H1 (cell line): ENCODE results near the gene SMIM44. TPM values are rescaled to one million over a fixed set of nuclear protein-coding genes. Genes with fewer than 3 reads are reported as not detected.

Experiments used
- CTCF ChIA-PET: fragments of 300-600 bp; sonication (Branson Sonifier 250); formaldehyde crosslinking; loops from one replicate; lab custom pipeline; 2021; ENCODE audit not compliant: partially characterized antibody; lab: Charles Lee
- POLR2A ChIA-PET: fragments of 300-600 bp; sonication (Branson Sonifier 250); formaldehyde crosslinking; loops from one replicate; lab custom pipeline; 2021; ENCODE audit warnings: inconsistent platforms; ENCODE audit not compliant: partially characterized antibody; lab: Charles Lee
- DNase-seq, 2 experiments: peaks; one replicate each; pipeline versions ENCODE4 v3.0.0 to v3.0.0-alpha.2; 2010 to 2022; ENCODE audit warnings: low spot score in 2 of 2, low read depth in 1 of 2, mixed read lengths in 1 of 2
- FAIRE-seq: peaks from 2 replicates; lab custom pipeline; 2011; peaks lifted over from hg19 to GRCh38; lab: Jason Lieb, UNC
- H2AFZ ChIP-seq: 2 replicates; pipeline ENCODE4 v1.8.1; 2012; ENCODE audit warnings: low read length, inconsistent platforms
- H2AK5ac ChIP-seq: 2 replicates; pipeline ENCODE4 v1.6.1; 2013; ENCODE audit warnings: low read depth, low read length
- H2BK120ac ChIP-seq: replicated peaks from 2 replicates; pipeline ENCODE3; 2013; ENCODE audit warnings: low read depth, low read length, inconsistent platforms
- H2BK12ac ChIP-seq: 2 replicates; pipeline ENCODE4 v1.6.1; 2013; ENCODE audit warnings: low read depth, low read length
- H2BK15ac ChIP-seq: 2 replicates; pipeline ENCODE4 v1.6.1; 2013; ENCODE audit warnings: low read length
- H2BK20ac ChIP-seq: 2 replicates; pipeline ENCODE4 v1.6.1; 2013; ENCODE audit warnings: low read length
- H2BK5ac ChIP-seq: 2 replicates; pipeline ENCODE4 v1.6.1; 2013; ENCODE audit warnings: low read depth, low read length
- H3K14ac ChIP-seq: 2 replicates; pipeline ENCODE4 v1.6.1; 2013; ENCODE audit warnings: inconsistent platforms; ENCODE audit not compliant: insufficient read length
- H3K18ac ChIP-seq: 2 replicates; pipeline ENCODE4 v1.6.1; 2013; ENCODE audit warnings: low read length; ENCODE audit errors: extremely low read depth
- H3K23ac ChIP-seq: 2 replicates; pipeline ENCODE4 v1.6.1; 2013; ENCODE audit warnings: inconsistent platforms; ENCODE audit not compliant: insufficient read length
- H3K23me2 ChIP-seq: 2 replicates; pipeline ENCODE4 v1.6.1; 2013; ENCODE audit warnings: low read depth, low read length
- H3K27ac ChIP-seq: 2 replicates; pipeline ENCODE4 v1.6.1; 2011; ENCODE audit warnings: low read depth, low read length, inconsistent platforms
- H3K27me3 ChIP-seq, 4 experiments: replicated peaks in 1 of 4; 1 replicate in 1 of 4; 2 replicates in 3 of 4; pipeline versions ENCODE4 v1.6.1 to v1.8.1; 2011 to 2013; ENCODE audit warnings: low read length in 3 of 4, mild to moderate bottlenecking in 3 of 4, inconsistent platforms in 2 of 4, mixed read lengths in 2 of 4, moderate library complexity in 1 of 4; ENCODE audit not compliant: control insufficient read depth in 3 of 4, insufficient read depth in 3 of 4; ENCODE audit errors: extremely low read depth in 1 of 4
- H3K36me3 ChIP-seq, 4 experiments: 2 replicates each; pipeline versions ENCODE4 v1.6.1 to v1.8.1; 2011 to 2013; ENCODE audit warnings: mild to moderate bottlenecking in 4 of 4, low read length in 3 of 4, moderate library complexity in 2 of 4, control low read depth in 1 of 4, inconsistent platforms in 1 of 4; ENCODE audit not compliant: insufficient read depth in 4 of 4, control insufficient read depth in 2 of 4
- H3K4ac ChIP-seq: replicated peaks from 2 replicates; pipeline ENCODE3; 2013; ENCODE audit warnings: low read length, low read depth, mixed read lengths, inconsistent platforms; ENCODE audit not compliant: insufficient read length
- H3K4me1 ChIP-seq, 4 experiments: replicated peaks in 1 of 4; 1 replicate in 1 of 4; 2 replicates in 3 of 4; pipeline versions ENCODE4 v1.6.1 to v1.8.1; 2011 to 2013; ENCODE audit warnings: low read length in 3 of 4, inconsistent platforms in 2 of 4, mixed read lengths in 1 of 4; ENCODE audit not compliant: insufficient read depth in 4 of 4, control insufficient read depth in 3 of 4
- H3K4me2 ChIP-seq, 2 experiments: 2 replicates each; pipeline versions ENCODE4 v1.6.1 to v1.8.1; 2011 to 2013; ENCODE audit warnings: low read depth in 2 of 2, low read length in 2 of 2, control low read depth in 1 of 2, inconsistent platforms in 1 of 2, mild to moderate bottlenecking in 1 of 2; ENCODE audit not compliant: insufficient read depth in 1 of 2
- H3K4me3 ChIP-seq, 4 experiments: fragments of 200-600, 300-600 bp in 1 of 4; sonication (generic), shearing (Covaris generic), sonication (Bioruptor Twin) in 1 of 4; 2 replicates each; pipeline versions ENCODE4 v1.5.1 to v1.8.1; 2011 to 2016; ENCODE audit warnings: low read length in 4 of 4, low read depth in 3 of 4, control low read depth in 2 of 4, inconsistent platforms in 2 of 4, mild to moderate bottlenecking in 2 of 4, mixed read lengths in 1 of 4, moderate library complexity in 1 of 4; ENCODE audit not compliant: insufficient read depth in 2 of 4; ENCODE audit errors: extremely low read depth in 1 of 4
- H3K56ac ChIP-seq: replicated peaks from 2 replicates; pipeline ENCODE3; 2013; ENCODE audit warnings: low read depth, mild to moderate bottlenecking, mixed read lengths, low read length, inconsistent platforms; ENCODE audit not compliant: insufficient read length
- H3K79me1 ChIP-seq: 2 replicates; pipeline ENCODE4 v1.6.1; 2013; ENCODE audit warnings: low read depth, low read length, control low read depth
- H3K79me2 ChIP-seq, 2 experiments: 2 replicates each; pipeline versions ENCODE4 v1.6.1 to v1.8.1; 2012 to 2013; ENCODE audit warnings: low read length in 2 of 2, mild to moderate bottlenecking in 2 of 2, inconsistent platforms in 1 of 2; ENCODE audit not compliant: insufficient read depth in 2 of 2, control insufficient read depth in 1 of 2
- H3K9ac ChIP-seq, 4 experiments: replicated peaks in 1 of 4; 1 replicate in 1 of 4; 2 replicates in 3 of 4; pipeline versions ENCODE4 v1.6.1 to v1.8.1; 2011 to 2013; ENCODE audit warnings: low read depth in 3 of 4, low read length in 3 of 4, control low read depth in 2 of 4, mild to moderate bottlenecking in 2 of 4, moderate library complexity in 2 of 4, inconsistent platforms in 1 of 4; ENCODE audit errors: extremely low read depth in 1 of 4
- H3K9me3 ChIP-seq, 2 experiments: 2 replicates each; pipeline versions ENCODE4 v1.6.1 to v1.8.1; 2012 to 2013; ENCODE audit warnings: mild to moderate bottlenecking in 2 of 2, moderate library complexity in 2 of 2, control low read depth in 1 of 2, inconsistent platforms in 1 of 2, low read depth in 1 of 2, low read length in 1 of 2, mixed read lengths in 1 of 2; ENCODE audit not compliant: insufficient read depth in 2 of 2
- H4K20me1 ChIP-seq, 2 experiments: replicated peaks in 1 of 2; 2 replicates each; pipeline versions ENCODE3 to v1.8.1; 2011 to 2013; ENCODE audit warnings: inconsistent platforms in 2 of 2, low read length in 2 of 2, mild to moderate bottlenecking in 1 of 2; ENCODE audit not compliant: insufficient read depth in 2 of 2, control insufficient read depth in 1 of 2
- H4K5ac ChIP-seq: 2 replicates; pipeline ENCODE4 v1.6.1; 2013; ENCODE audit warnings: low read length, low read depth, mixed read lengths, inconsistent platforms; ENCODE audit not compliant: insufficient read length
- H4K8ac ChIP-seq: 2 replicates; pipeline ENCODE4 v1.8.0; 2013; ENCODE audit warnings: mild to moderate bottlenecking, moderate library complexity, low read length, inconsistent platforms; ENCODE audit not compliant: insufficient read depth; ENCODE audit errors: extremely low read depth
- H4K91ac ChIP-seq: replicated peaks from 2 replicates; pipeline ENCODE3; 2013; ENCODE audit warnings: low read length, mixed read lengths, inconsistent platforms; ENCODE audit not compliant: insufficient read length
- ASH2L ChIP-seq: fragments of 200-600, 300-600 bp; sonication (generic); IDR thresholded peaks from one replicate; pipeline ENCODE4 v1.7.1; 2017; ENCODE audit warnings: low read length
- BCL11A ChIP-seq, 2 experiments: IDR thresholded peaks; one replicate each; pipeline ENCODE4 v1.6.1; 2011; ENCODE audit warnings: low read depth in 2 of 2, low read length in 2 of 2, mild to moderate bottlenecking in 2 of 2
- CBX8 ChIP-seq: fragments of 300-800, 300-1000 bp; sonication (generic); IDR thresholded peaks from 2 replicates; pipeline ENCODE4 v1.7.1; 2016; ENCODE audit warnings: low read depth, low read length, borderline replicate concordance
- CHD1 ChIP-seq: IDR thresholded peaks from 2 replicates; pipeline ENCODE4 v1.6.1; 2012; ENCODE audit warnings: low read depth, low read length, improper control_type of control experiment
- CREB1 ChIP-seq: IDR thresholded peaks from 2 replicates; pipeline ENCODE4 v1.6.1; 2012; ENCODE audit warnings: inconsistent platforms
- CTBP2 ChIP-seq: IDR thresholded peaks from 2 replicates; pipeline ENCODE4 v1.7.0; 2011; ENCODE audit warnings: borderline replicate concordance, mild to moderate bottlenecking, moderate library complexity, mixed read lengths, low read length; ENCODE audit not compliant: insufficient read depth, insufficient read length
- SIX5 ChIP-seq: IDR thresholded peaks from 2 replicates; pipeline ENCODE4 v1.6.1; 2011; ENCODE audit warnings: mild to moderate bottlenecking, low read depth, low read length
- SP1 ChIP-seq: IDR thresholded peaks from 2 replicates; pipeline ENCODE4 v1.6.1; 2011; ENCODE audit warnings: low read depth, low read length
- SP2 ChIP-seq: IDR thresholded peaks from 2 replicates; pipeline ENCODE4 v1.6.1; 2012; ENCODE audit warnings: mild to moderate bottlenecking, low read length, inconsistent platforms
- SUZ12 ChIP-seq: fragments of 200-600 bp; sonication (generic); IDR thresholded peaks from 2 replicates; pipeline ENCODE4 v1.6.1; 2012; ENCODE audit warnings: mild to moderate bottlenecking, inconsistent platforms, low read length, moderate library complexity, mixed read lengths
- TAF1 ChIP-seq: IDR thresholded peaks from 2 replicates; pipeline ENCODE4 v1.6.1; 2011; ENCODE audit warnings: mild to moderate bottlenecking, low read depth, low read length
- WGBS, 2 experiments: shearing (Covaris generic) in 1 of 2; methylation state at CpG; one replicate each; pipeline versions ENCODE4 v1.1.6 to v1.1.7; 2013 to 2015; ENCODE audit warnings: low lambda C conversion rate in 2 of 2, mixed read lengths in 2 of 2, inconsistent platforms in 1 of 2, low coverage in 1 of 2, missing lambda C conversion rate in 1 of 2; ENCODE audit not compliant: insufficient replicate concordance in 2 of 2, insufficient coverage in 1 of 2, insufficient read length in 1 of 2; ENCODE audit errors: extremely low coverage in 1 of 2, missing lambda C conversion rate in 1 of 2; 5-methylcytosine and 5-hydroxymethylcytosine counted together
- polyA plus RNA-seq, 7 experiments: library from polyadenylated mRNA; depleted of rRNA in 3 of 7; stranded (reverse) in 5 of 7; unstranded in 2 of 7; fragments of >200 nt in 5 of 7; fragments of 200-250 nt in 2 of 7; gene quantifications; 1 replicate in 5 of 7; 2 replicates in 1 of 7; 4 replicates in 1 of 7; pipeline versions ENCODE4 v1.2.1 to v1.2.3, GENCODE V29; 2011 to 2013; ENCODE audit warnings: missing spikeins in 2 of 7, mixed read lengths in 2 of 7
- total RNA-seq: library from RNA; stranded (reverse); fragmentation: NEBNext Ultra II Directional; extraction: Animal tissue kit (Norgen Biotek cat#: 25700); gene quantifications from 2 replicates; pipeline ENCODE4 v1.2.1, GENCODE V29; 2021

The SMIM44 gene
- total and polyA plus RNA-seq, 2 of the 8 experiments (the other 6 are each of a cell fraction or from before 2014, with no cell fraction given), result not detected

DNA sequence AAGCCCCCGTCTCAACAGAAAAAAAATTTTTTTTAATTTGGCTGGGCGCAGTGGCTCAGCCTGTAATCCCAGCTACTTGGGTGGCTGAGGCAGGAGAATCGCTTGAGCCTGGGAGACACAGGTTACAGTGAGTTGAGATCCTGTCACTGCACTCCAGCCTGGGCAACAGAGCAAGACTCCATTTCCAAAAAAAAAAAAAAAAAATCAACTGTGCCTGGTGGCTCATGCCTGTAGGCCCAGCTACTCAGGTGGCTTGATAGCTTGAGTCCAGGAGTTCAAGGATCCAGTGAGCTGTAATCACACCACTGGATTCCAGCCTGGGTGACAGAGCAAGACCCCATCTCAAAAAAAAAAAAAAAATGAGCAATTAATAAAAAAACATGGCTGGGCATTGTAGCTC lies 18.5 kb upstream of the SMIM44 start:
- H2BK20ac ChIP-seq, result no peak overlapping the region
- no peak overlapping the region for H2AFZ ChIP-seq
- H4K8ac ChIP-seq, result peak overlapping the region; percentile 2; the same call in 1 of the 2 replicates
- H4K20me1 ChIP-seq, result peaks cover 1 to 4% of the 10 kb centered on the region in 2 experiments
- ChIA-PET POLR2A (interaction anchor here (0.6 to 6.1 kb wide), 6 partner anchors 13 to 205 kb away, joined by 3 to 58 read pairs (median 4); partner anchors contain the start of gene SMIM44), CTCF (interaction anchor here (0.6 to 2.2 kb wide), 9 partner anchors 15 to 226 kb away, joined by 3 to 8 read pairs (median 4); no protein-coding TSS in a partner anchor)
- WGBS, 2 experiments, result 84% methylated on average over 3 of the region's 3 CpGs; no CpG with 5 or more reads in 1 of the 2 experiments
- H4K91ac ChIP-seq, result no peak overlapping the region
- DNase-seq (no peak), FAIRE-seq (no peak)
- no peak overlapping the region for H4K5ac ChIP-seq
- H3K14ac ChIP-seq, result no peak overlapping the region
- H3K79me1 ChIP-seq, result peaks cover 6% of the 10 kb centered on the region
- H3K79me2 ChIP-seq, result peaks cover 0 to 30% of the 10 kb centered on the region in 2 experiments; a peak in 2 of 4 replicates
- no peak overlapping the region for H2BK5ac ChIP-seq
- no peak overlapping the region for H3K56ac ChIP-seq
- no peak overlapping the region for H3K4me3 ChIP-seq
- H3K4me1 ChIP-seq, result no peaks in the 10 kb centered on the region; a peak in 3 of 7 replicates
- no peak for TF ChIP-seq CBX8
- TF ChIP-seq ASH2L, result no peak
- no peak for TF ChIP-seq SP1
- no peak for TF ChIP-seq CHD1
- TF ChIP-seq CREB1, result no peak
- no peak for TF ChIP-seq SP2
- no peak for TF ChIP-seq TAF1
- TF ChIP-seq BCL11A (IDR thresholded peaks at IDR 0.05; ENCODE audit: low read depth in 2 of 2, low read length in 2 of 2), result no peak
- TF ChIP-seq CTBP2, result no peak
- no peak for TF ChIP-seq SIX5
- TF ChIP-seq SUZ12, result no peak
- 0 out of 2 replicates have a peak overlapping the region, but pooled peaks have one; percentile 24 for H2AK5ac ChIP-seq
- peaks cover 0 to under 1% (median under 1%) of the 10 kb centered on the region in 4 experiments; a peak in 3 of 8 replicates for H3K36me3 ChIP-seq
- H2BK120ac ChIP-seq, result no peak overlapping the region
- H3K9ac ChIP-seq, result no peak overlapping the region
- no peak overlapping the region for H2BK15ac ChIP-seq
- H3K18ac ChIP-seq, result no peak overlapping the region
- peaks cover 15% of the 10 kb centered on the region for H3K23me2 ChIP-seq
- H3K4ac ChIP-seq, result no peak overlapping the region
- no peak overlapping the region for H3K23ac ChIP-seq
- no peaks in the 10 kb centered on the region for H3K27me3 ChIP-seq
- no peak overlapping the region for H3K4me2 ChIP-seq
- no peaks in the 10 kb centered on the region for H3K9me3 ChIP-seq
- no peak overlapping the region for H2BK12ac ChIP-seq
- H3K27ac ChIP-seq, result no peak overlapping the region
